ENCODE results near the gene DPM2.

Gene DPM2, protein sequence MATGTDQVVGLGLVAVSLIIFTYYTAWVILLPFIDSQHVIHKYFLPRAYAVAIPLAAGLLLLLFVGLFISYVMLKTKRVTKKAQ

DNA sequence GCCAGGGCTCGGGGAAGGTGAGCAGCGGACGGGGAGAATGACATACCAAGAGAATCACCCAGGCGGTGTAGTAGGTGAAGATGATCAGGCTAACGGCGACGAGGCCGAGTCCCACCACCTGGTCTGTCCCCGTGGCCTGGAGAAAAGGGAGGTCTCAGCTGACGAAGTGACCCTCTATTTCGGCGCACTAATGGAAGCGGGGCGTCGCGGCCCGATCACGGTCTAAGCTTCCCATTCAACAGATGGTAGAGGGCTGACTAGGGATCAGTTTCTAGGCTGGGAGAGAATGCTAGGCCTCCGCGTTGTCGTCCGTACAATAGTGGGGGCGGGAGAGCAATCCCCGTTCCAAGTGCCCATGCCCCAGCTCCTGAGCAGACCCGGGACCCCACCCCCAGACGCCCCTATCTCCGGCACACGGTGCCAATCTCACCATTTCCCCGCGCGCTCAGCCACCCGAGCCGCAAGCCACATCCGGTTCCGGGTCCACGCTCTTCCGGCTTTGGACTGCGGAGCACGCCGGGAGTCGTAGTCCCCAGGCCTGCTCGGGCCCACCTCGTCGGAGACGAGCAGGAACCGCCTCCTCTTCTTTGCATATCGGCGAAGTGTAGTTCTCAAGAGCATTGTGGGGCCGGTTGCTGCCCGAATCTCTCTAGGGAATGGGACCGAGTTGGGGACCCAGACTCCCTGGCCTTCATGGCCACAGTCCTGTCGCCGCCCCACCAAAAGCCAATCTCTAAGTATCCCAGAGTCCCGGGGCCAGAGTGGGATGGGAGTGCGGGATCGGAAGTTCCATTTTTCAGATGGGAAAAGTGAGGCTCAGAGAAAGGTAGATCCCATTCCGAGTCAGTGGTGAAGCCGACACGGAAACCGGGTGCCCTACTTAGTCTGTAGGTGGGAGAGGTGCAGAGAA, at the start of gene DPM2:
Gene DPM2 (minus strand): TSS at position 467 of the 910 bp plus-strand sequence. CDS start 34 bp downstream, at position 433.
- DNase-seq = peak; percentile 56 to 83

DNA sequence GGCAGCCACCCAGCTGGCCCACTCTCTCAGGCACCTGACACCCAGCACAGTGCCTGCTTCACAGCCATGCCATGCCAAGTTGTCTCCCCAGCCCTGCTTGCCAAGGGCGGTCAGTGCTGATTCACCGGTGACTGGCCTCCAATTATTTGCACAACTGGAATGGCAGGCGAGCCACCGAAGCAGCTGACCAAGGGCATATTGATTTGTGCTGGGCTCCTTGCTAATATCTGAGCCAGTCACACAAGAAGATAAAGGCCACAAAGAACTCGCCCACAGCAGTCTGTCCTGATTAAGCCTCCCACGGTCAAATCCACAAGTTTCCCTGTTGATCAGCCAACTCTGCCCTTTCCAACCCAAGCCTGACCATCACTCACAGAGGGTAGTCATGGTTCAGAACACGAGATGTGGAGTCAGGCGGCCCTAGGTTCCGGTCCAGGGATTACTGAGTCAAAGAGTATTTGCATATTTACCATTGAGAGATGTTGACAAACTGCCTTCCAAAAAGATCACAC, 49.5 kb upstream of the DPM2 start:
- DNase-seq = no peak

DNA sequence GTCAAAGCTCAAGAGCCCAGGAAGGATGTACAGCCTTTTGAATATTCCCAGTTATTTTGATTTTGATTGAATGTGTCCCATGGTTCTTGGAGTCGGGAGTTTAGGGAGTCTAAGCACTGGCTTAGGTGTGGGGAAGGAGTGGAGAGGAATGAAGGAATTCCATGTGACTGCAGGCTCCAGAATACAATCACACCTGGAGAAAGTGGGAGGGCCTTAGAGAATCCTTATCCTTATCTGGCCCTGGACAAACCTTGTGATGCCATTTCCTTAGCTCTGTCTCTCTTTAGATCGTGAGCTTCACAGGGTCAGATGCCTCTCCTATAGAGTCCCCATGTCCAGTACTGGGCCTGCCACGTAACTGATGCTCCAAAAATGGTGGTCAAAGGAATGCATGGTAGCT, 47.4 kb upstream of the DPM2 start:
- no peak for DNase-seq

DNA sequence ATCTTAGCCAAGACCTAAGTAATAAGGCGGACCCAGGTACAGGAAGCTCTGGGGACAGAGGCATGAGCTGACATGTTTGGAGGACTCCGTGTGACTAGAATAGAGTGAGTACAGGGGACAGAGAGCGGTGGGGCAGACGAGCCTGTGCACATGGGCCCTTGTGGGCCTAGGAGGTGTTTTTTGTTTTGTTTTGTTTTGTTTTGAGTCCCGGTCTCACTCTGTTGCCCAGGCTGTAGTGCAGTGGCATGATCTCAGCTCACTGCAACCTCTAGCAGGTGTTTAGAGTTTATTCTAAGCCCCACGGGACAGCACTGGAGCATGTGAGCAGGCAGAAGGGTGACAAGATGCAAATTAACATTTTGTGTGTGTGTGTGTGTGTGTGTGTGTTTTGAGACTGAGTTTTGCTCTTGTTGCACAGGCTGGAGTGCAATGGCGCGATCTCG, 46.2 kb upstream of the DPM2 start:
- DNase-seq = no peak

DNA sequence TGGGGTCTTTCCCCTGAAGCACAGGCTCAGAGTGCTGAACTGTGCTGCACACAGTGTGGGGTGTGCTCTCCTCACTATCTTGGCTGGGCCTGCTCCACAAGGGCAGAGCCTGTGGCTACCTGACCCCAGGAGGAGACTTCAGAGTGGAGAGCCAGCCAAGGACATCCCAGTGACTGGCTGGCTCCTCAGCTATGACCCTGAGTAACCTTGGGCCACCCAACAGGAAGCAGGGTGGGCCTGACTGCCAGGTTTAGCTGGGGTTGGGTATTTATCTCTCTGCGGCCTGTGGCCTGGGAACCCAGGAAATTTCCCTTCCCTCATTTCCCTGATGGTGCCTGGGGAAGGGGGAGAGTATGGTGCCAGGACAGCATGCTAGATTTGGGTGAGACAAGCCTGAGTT, 45.3 kb upstream of the DPM2 start:
- DNase-seq = no peak

DNA sequence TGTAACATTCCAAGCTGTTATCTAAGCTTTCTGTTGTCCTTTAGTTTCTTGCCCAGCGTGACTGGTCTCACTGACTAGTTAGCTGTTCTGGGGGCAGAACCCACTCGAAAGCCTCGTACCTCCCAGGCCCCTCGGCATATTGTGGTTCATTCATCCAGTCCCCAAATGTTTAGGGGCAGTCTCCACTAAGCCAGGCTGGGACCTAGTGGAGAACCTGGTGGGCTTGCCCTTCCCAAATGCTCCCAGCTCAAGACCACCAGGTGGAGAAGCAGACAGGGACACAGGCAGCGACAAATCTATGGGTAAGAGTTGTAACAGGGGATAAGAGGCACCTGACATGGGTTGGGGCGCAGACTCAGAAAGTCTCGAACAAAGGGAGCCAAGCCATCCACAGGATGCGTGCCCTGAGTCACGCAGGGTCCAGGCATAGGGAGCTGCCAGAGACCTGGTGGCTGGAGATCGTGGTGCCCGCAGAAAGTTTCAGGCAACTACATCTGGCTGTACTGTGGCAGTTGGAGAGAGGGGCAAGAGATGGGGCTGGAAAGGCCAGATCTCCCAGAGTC, 44.0 kb upstream of the DPM2 start:
- DNase-seq = no peak

DNA sequence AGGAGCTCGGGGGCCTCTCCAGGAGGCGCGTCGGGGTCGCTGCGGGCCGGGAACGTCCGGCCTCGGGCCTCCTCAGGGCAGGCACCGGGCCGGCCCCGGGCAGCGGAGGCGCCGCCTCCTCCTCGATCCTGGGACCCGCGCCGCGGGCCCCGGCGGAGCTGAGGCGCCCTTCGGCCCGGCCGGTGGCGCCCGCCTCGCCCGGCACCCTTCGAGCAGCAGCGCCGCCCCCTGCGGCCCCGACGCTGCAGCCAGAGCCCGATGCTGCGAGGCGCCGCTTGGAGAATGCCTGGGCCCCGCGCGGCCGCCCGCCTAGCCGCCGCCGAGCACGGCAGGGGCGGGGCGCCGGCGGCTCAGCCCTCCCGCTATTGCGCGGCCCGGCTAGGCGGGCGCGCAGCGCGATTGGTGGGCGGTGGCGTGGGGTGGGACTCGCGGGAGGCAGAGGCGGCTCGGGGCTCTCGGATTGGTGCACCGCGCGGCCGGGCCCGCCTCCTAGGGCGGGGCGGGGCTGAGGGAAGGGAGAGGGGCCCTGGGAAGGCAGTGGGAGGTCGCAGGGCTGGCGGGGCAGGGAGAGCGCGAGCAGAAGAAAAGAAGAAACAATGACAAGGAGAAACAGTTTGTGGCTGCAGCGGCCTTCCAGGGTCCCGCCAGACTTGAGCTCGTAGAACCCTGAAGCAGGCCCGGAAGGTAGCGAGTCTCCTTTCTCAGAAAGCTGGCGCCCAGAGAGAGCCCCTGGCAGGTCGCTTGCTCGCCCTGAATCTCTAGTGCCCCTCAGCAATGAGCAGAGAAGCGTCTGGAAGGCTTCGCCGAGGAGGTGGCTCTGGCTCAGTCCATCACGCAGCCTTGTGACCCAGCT, 43.3 kb upstream of the DPM2 start, which contains the start of gene EEIG1:
Gene EEIG1 (minus strand): TSS at position 284 of the 853 bp plus-strand sequence. CDS start 852 bp downstream, outside the sequence.
- DNase-seq = peak; percentile 92 to 95

DNA sequence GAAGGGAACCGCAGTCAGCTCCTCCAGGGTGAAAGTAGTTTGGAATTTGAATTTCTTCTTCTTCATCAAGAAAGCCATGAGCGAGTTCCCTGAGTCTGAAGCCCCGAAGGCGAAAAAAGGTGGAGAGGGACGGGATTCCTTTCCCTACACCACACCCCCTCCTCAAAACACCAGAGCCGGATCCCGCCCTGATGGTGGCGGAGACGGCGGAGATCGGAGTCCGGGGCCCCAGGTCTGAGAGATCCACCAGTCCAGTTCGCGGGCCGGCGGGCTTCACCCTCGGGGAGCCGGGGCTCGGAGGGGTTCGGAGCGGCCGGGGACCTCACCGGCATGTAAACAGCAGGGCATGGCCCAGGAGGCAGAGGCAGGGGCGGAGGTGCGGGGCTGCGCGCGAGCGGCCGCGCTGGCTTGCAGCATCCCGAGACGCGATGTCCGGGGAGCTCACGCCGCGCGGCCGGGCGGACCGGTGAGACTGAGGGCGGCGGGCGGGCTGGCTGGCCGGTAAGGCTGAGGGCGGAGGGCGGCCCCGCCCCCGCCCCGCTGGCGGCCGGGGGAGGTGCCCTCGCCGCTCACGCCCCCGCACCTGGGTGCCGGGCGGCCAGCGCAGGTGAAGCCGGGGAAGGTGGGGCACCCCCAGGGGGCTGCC, 42.5 kb upstream of the DPM2 start:
- DNase-seq = no peak

DNA sequence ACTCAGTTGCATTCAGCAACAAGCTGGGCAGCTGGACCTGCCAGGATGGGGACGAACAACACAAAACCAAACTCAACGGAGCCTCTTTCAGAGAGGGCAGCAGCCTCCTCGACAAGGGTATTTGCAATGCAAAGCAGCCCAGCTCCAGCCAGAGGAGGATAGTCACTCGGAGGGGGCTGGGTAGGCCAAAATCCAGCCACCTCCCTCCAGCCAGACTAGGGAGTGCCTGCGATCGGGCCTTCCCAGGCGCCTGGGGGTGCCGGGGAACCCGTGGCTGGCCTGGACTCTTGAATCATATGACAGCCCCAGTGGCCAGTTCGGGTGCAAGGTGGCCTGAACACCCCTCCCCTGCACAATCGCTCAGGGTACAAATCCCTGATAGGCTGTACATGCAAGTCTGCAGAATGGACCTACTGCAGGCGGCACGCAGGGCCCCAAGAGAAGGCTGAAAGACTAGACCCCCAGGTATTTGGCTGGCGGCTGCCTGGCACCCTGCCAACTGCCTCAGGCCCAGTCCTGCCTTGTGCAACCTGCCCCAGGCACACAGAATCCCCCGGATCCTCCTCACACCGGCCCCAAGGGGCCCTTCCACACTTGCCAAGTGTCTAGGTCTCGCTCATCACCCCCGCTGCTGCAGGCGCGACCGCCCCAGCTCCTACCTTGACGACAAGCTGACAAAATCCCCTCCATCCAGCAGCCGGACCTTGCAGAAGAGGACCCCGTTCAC, 41.8 kb upstream of the DPM2 start:
- DNase-seq = peak; percentile 42 to 64

DNA sequence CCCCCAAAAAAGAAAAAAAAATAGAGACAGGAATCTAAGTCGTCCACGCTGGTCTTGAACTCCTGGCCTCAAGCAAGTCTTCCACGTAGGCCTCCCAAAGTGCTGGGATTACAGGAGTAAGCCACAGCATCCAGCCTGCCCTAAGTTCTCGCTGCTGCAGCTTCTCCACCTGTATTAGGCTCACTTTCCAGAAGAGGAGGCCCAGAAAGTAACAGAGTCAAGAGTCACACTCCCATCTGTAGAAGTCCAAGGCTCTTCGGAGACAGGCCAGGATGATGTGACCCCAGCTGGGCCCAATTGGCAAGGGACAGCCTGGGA, 41.3 kb upstream of the DPM2 start:
- no peak for DNase-seq

DNA sequence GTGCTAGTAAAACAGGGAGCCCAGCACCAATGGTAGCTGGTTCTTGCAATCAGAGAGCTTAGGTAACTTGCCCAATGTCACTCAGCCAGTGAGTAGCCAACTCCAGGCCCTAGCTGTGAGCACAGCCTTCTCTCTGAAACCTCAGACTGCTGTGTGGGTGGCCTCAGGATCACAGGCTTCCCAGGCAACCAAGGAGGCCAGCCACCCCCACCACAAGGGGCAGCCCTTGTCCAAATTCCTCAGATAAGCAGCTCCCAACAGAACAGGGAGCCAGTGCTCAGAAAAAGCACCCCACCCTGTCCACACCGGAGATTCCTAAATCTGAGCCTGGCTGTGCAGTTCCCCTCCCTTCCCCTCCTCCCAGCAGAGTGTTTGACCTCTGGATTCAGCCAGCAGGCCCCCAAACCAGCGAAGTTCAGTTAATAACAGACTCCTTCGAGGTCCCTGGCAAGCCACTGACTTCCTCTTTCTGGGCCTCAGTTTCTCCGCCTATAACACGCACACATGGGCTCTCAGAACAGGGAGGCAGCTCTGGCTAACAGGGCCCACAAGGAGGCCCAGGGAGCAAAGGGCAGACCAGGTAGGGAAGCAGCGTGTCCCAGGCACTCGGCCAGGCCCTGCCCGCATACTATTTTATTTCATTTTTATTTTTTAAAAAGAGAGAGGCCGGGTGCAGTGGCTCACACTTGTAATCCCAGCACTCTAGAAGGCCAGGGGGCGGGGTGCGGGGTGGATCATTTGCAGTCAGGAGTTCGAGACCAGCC, 40.4 kb upstream of the DPM2 start:
- no peak for DNase-seq

DNA sequence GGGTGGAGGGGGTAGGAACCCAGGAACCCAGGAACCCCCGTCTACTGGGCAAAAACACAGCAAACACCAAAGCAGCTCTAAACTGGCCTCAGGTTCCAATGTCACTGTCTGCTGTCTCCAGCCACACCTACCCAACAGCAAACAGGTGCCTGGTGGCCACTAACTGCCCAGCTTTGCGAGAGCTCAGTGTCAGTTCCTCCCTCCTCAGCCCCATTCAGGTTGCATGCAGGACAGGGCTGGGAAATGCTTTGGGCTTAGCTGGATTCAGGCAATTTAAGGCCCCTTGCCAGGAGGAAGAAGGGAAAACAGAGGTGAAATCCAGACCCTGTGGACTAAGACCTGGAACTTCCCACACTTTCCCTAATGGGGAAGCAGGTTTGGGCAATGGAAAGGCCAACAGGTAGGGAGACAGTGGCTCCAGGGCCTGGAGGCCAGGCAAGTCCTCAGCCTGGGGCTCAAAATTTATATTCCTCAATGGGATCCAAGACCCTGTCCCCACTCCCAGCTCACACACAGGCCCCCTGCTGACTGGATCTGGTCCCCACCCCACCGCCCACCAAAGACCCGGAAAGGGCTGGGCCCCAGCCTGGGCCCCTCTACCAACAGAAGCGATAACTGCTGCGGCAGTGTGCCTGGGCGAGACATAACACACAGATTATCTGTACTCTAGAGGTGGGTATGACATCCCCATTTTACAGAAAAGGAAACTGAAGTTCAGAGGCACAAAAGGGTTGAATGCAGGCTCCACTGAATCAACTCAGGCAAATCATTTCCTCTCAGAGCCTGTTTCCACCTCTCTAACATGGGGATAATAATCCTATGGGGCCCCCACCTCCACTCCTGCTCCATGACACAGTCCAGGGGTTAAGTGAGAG, 39.6 kb upstream of the DPM2 start:
- DNase-seq = no peak

DNA sequence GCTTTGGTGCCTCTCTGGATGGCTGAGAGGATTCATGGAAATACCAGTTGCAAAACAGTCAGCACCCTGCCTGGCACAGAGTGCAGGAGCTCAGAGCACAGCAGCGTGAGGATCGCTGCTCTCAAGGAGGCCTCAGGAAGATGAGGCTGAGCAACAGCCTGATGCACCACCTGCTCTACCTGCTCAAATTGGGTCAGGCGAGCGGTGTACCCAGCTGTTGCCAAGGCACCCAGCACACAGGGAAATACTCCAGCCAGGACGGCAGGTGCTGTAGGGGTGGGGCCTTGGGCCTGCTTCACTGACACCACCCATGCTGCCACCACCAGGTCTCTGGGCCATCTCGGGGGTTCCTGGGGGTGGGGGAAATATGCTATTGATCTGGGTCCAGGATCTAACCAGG, 38.8 kb upstream of the DPM2 start:
- peak; percentile 13 to 49 for DNase-seq

DNA sequence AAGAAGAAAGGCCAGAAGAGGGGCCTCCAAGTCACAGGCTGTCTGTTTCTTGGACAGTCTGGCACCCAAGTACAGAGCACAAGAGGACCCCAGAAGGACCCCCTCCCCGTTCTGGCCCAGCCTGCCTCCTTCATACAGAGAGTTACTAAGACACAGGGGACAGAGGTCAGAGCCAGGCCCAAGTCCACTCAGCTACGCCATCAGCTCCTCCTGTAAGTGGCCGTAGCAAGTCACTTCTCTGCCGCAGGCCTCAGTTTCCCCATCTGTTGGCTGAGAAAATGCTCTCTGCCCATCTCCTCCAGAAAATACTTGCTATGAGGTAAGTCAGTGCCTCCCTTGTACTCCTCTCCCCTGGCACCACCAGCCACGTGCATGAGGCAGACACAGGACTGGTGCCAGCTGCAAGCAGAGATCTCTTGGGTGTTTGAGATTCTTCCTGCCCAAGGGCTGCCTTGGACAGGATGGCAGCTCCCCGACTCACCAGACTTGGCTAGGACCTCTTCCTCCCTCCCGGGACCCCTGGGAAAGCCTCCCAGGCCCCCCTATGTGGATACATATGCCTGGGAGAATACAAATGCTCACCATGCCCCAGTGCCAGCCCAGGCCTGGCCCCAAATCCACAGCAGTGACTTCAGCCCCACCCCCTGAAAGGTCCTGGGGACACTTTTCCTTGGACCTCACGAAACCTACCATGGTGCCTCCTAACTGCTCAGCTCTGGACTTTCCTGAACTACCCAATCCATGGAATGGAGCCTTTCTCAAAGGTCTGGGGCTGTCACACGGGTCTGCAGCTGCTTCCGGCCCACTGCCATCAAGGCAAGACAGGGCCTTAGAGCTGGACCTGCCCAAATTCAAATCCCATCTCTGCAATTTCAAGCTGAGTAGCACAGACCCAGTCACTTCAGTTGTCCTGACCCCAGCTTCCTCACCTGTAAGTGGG, 38.0 kb upstream of the DPM2 start:
- DNase-seq = no peak

DNA sequence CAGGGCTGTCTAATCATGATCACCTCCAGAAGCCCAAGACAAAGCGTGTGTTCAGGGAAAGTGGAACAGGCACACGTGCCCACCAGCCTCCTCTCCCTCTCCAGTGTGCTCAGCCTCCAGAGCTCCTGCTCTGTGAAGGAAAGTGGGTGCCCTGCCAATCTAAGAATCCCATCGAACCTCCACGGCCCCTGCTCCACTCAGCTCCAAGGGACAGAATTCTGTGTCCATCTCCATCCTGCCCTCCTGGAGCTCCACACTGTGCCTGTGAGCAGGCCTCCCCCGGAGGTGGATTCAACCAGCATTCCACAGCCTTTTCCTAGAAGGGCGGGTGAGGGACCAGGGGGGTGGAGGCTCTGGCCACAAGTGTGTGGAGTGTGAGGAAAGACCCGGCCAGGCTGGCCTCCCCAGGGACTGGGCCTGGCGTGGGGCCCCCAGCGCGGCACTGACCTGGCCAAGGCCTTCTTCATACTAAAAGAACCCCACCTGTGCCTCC, 37.2 kb upstream of the DPM2 start:
- DNase-seq = no peak

DNA sequence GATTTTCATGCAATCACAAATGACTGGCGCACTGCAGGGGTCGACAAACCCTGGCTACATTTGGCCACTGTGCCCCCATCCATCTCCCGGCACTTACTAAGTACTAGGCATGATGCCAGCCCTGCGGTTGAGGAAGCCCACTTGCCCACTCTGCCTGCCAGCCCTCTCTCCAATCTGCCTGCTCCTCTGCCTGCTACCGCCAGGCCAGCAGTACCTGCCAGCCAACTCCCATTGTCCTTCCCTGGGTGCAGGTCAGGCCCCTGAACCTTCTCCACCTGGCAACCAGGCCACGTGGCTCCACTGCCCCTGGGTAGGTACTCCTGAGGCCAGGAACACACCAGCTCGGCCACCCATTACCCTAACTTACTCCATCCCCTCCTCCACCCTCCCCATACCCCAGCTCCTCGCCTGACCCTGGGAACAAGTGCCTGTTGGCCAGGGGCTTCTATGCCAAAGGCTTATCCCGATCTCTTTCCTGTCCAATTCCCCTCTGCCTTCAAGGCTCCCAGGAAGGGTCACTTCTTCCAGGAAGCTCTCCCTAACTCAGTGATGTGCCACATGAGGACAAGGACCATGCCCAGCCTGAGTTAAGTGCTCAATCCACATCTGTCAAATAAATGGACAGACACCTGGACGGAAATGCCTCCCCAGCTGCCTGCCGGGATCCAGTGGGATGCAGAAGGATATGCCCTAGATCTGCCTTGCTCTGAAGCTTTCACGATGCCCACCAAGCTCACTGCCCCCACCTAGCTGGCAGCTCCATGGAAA, 36.5 kb upstream of the DPM2 start:
- peak in 1 of 2 experiments; percentile 32 for DNase-seq

DNA sequence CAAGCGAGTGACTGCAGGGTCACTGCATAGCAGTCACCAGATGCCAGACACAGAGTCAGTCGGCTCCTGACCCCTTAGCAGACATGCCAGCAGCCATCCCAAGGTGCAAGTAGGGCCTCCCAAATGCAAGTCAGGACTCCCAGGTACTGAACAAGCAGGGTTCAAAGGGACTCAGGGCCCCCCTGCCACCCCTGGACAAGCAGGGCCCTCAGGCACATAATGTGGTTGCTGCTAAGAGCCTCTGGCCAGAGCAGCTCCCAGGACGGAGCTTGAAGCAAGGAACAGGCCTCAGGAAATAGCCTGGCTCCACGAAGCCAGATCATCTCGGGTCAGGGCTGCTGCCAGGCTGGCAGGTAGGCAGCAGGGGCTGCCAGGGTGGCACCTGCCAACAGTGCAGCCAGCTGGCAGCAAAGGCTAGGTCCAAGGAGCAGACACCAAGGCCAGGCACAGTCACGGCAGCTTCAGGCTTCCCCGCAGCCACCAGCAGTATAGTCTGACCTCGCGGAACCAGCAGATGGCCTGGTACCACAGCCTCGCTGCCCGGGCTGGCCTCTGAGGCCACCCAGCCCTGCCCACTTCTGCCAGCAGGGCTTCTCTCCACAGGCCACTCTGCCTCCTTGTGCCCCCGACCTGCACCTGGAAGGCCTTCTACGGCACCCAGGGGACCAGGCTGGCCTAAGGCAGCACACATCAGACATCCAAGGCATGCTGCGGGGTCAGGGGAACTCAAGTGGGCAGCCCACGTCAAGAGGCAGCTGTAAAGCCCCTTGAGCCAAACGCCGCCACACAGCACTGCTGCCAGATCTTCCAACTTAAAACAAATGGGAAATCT, 35.7 kb upstream of the DPM2 start:
- peak in 1 of 2 experiments; percentile 46 for DNase-seq
